Sigmoid colon (tissue), 4 donors: ENCODE results near the gene VGLL4.

Source experiments
- POLR2AphosphoS5 ChIP-seq, 4 donors: sonication (generic); formaldehyde crosslinking; IDR thresholded peaks; one replicate each; pipeline ENCODE4 v1.6.1; 2017; ENCODE audit warnings: antibody characterized with exemption in 4 of 4
- TF ChIP-seq, protein P1 (sequence below), 4 experiments: fragments of 450-650 bp in 3 of 4; fragments of 200-600 bp in 1 of 4; IDR thresholded peaks; one replicate each; pipeline ENCODE4 v1.5.1; 2016 to 2019; ENCODE audit warnings: antibody characterized with exemption in 4 of 4, mild to moderate bottlenecking in 3 of 4, moderate library complexity in 2 of 4

DNA sequence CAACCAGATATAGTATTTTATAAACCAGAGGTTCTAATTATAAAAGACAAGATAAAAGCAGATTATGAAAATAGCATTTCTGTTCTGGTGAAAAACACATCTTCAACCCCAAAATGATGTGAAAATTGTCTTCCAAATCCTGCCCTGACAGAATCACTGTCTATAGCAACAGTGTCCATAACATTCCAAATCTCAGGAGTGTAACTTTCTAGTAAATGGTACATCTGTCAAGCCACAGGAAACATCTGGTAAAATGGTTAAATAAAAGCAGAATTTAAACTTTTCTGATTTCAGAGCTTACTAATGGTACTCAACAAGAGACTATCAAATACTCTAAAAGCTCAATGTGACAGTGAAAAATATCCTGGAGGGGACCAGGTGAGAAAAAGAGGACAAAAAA is 60.5 kb downstream of the VGLL4 start:
- TF ChIP-seq, protein P1, sequence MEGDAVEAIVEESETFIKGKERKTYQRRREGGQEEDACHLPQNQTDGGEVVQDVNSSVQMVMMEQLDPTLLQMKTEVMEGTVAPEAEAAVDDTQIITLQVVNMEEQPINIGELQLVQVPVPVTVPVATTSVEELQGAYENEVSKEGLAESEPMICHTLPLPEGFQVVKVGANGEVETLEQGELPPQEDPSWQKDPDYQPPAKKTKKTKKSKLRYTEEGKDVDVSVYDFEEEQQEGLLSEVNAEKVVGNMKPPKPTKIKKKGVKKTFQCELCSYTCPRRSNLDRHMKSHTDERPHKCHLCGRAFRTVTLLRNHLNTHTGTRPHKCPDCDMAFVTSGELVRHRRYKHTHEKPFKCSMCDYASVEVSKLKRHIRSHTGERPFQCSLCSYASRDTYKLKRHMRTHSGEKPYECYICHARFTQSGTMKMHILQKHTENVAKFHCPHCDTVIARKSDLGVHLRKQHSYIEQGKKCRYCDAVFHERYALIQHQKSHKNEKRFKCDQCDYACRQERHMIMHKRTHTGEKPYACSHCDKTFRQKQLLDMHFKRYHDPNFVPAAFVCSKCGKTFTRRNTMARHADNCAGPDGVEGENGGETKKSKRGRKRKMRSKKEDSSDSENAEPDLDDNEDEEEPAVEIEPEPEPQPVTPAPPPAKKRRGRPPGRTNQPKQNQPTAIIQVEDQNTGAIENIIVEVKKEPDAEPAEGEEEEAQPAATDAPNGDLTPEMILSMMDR (IDR thresholded peaks at IDR 0.05): no peak
- no peak for TF ChIP-seq POLR2AphosphoS5 (IDR thresholded peaks at IDR 0.05)
